GM08714 (cell line): ENCODE data around the gene SP7.
"Not testable (repeated sequence)": the region's sequence is repeated elsewhere in the genome, so short reads cannot be mapped to it uniquely, and the experiment has no call there.

Experiments used
- H3K4me3 ChIP-seq: fragments of 200-500 bp; sonication (Bioruptor generic); 2 replicates; pipeline ENCODE4 v1.5.1; 2014; ENCODE audit warnings: mild to moderate bottlenecking, low read length, inconsistent platforms
- ZNF274 ChIP-seq: IDR thresholded peaks from 2 replicates; pipeline ENCODE4 v1.6.1; 2012; ENCODE audit warnings: mild to moderate bottlenecking, low read depth, low read length

SP7 gene

DNA sequence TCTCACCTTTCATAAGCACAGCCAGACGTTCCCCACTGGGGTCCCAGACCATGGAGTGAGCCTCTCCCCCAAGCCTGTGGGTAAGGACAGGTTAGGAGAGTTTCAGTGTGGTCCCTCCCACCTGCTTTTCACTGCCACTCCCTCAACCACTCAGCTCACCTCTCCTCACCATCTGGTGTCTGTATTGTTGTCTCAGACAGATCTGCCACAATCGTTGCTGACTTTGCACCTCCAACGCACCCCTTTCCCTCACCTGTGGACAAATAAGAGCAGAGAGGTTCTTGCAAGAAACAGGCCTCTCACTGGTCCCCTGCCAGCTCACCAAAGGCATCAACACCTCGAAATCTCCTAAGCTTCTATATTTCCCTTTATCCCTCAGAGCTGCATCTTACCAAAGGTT, 27.9 kb downstream of the SP7 start:
- H3K4me3 ChIP-seq, result no peak overlapping the region
- no peak for TF ChIP-seq ZNF274

DNA sequence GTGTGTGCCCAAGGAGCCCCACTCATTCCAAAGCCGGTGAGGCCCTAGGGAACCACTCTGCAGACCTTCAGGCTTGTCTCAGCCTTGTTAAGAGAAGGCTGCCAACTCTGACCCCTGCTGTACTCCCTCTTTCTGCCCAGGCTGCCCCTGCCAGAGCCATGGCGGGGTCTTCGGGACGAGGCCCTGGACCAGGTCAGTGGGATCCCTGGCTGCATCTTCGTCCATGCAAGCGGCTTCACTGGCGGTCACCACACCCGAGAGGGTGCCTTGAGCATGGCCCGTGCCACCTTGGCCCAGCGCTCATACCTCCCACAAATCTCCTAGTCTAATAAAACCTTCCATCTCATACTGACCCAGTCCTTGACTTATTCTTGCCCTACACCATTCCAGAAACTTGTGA, 29.3 kb downstream of the SP7 start:
- no peak overlapping the region for H3K4me3 ChIP-seq
- TF ChIP-seq ZNF274, result no peak

DNA sequence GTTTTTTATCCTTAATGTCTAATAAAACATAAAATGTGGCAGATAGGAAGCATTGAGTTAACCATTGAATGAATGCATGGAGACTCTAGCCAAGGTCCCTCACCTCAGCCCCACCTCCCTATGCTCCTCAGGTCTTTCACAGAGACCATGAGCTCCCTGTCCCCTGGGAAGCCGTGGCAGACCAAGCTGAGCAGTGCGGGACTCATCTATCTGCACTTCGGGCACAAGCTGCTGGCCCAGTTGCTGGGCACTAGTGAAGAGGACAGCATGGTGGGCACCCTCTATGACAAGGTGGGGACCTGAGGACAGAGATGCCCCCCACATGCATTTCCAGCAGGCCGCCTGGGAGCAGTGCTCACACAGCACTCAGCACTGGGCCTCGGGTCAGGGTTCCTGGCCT, 33.3 kb downstream of the SP7 start:
- no peak overlapping the region for H3K4me3 ChIP-seq
- no peak for TF ChIP-seq ZNF274

DNA sequence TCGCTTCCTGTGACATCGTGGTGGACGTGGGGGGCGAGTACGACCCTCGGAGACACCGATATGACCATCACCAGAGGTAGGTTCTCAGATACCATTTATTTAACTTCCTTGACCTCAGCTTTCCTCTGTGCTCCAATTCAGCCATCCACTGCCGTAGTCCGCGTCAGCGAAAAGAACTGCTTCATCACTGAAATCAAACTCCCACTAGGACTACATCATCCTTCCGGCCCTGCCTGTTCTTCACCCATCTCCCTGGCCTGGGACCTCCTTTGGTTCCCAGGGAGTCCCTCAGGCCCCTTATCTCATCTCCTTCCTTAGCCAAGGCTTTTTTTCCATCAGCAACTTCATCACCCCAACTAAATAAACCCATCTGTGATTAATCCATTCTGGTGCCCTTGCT, 36.0 kb downstream of the SP7 start:
- H3K4me3 ChIP-seq, result peak overlapping the region; percentile 65
- TF ChIP-seq ZNF274, result no peak

DNA sequence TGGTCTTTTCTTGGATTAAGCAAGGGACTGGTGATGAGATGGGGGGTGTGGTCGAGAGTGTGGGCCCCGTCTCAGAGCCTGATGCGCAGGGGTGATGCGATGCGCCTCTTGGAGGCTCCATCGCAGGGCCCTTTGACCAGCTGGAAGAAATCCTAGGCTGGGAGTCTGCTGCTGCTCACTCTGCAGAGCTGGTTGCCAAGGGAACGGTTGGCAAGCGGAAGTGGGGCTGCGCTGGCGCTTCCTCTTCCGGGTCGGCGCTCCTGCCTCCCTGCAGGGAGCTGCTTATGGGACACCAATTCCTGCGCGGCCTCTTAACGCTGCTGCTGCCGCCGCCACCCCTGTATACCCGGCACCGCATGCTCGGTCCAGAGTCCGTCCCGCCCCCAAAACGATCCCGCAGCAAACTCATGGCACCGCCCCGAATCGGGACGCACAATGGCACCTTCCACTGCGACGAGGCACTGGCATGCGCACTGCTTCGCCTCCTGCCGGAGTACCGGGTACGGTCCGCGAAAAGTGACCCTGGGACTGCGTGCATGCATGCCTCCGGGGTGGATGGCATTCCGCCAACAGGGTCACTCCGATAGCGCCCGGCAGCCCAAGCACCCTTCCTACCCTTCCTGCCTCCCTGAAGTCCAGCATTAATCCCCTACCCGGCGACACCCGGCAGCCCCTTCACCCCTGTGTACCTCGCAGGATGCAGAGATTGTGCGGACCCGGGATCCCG, 36.5 kb downstream of the SP7 start, which contains the start of gene MYG1:
Gene MYG1, plus strand, starts transcription at position 242 of the 727 bp plus-strand sequence. Its CDS starts 43 bp downstream, at position 285.
- TF ChIP-seq ZNF274, result no peak

DNA sequence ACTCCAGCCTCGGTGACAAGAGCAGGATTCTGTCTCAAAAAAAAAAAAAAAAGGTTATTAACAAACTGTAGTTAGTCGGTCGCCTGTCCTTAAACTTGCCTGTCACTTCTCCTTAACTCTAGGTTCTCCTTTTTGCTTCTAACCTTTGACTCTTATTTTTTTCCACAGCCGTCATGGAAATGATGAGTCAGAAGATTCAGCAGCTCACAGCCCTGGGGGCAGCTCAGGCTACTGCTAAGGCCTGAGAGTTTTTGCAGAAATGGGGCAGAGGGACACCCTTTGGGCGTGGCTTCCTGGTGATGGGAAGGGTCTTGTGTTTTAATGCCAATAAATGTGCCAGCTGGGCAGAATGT, 37.1 kb downstream of the SP7 start:
- H3K4me3 ChIP-seq, result peak overlapping the region; percentile 65; the same call in 1 of the 2 replicates
- TF ChIP-seq ZNF274, result no peak

More for the DNA sequence above, 36.5 kb downstream of the SP7 start, which contains the start of gene MYG1:
- H3K4me3 ChIP-seq, result peak within 1 kb of the TSS; percentile 65

DNA sequence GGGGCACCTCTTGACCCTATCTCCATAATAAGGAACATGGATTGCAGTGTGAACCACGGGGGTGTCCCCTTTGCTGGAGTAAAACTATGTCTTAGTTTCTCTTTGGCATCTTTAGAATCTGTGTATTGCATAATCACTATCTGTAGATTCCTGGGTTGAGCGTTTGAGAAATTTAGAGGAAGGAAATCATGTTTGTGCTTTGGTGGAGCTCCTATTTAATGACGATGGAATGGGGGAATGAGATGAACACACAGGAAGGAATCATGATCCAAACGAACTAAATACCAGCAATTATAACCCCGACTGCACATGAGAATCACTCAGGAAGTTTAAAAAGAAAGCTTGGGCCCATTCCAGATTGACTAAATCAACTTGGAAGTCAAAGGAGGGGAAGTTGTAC, 38.0 kb downstream of the SP7 start:
- H3K4me3 ChIP-seq, result no peak overlapping the region
- TF ChIP-seq ZNF274, result no peak

DNA sequence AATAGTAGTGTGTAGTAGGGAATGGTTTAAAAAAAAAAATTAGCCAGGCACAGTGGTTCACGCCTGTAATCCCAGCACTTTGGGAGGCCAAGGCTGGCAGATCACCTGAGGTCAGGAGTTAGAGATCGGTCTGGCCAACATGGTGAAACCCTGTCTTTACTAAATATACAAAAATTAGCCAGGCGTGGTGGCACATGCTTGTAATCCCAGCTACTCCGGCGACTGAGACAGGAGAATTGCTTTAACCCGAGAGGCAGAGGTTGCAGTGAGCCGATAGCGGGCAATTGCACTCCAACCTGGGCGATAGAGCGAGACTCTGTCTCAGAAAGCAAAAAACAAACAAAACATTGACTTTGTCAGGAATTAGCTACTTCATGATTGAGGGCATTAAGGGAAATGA, 39.0 kb downstream of the SP7 start:
- not testable (repeated sequence) for H3K4me3 ChIP-seq

DNA sequence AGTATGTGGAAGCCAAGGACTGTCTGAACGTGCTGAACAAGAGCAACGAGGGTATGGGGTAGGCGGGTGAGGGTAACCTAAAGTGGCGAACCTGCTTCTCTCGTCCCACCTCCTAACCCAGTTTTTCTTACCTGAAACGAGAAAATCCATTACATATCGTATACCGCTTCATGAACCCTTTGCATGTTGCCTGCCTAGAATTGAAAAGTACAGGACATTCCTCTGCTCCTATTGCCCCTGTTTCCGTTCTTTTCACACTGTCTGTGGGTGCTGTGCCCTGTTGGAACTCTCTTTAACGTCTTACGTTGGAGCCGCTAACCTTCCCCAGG, 40.3 kb downstream of the SP7 start:
- TF ChIP-seq ZNF274, result no peak
- H3K4me3 ChIP-seq, result peak overlapping the region; percentile 96

DNA sequence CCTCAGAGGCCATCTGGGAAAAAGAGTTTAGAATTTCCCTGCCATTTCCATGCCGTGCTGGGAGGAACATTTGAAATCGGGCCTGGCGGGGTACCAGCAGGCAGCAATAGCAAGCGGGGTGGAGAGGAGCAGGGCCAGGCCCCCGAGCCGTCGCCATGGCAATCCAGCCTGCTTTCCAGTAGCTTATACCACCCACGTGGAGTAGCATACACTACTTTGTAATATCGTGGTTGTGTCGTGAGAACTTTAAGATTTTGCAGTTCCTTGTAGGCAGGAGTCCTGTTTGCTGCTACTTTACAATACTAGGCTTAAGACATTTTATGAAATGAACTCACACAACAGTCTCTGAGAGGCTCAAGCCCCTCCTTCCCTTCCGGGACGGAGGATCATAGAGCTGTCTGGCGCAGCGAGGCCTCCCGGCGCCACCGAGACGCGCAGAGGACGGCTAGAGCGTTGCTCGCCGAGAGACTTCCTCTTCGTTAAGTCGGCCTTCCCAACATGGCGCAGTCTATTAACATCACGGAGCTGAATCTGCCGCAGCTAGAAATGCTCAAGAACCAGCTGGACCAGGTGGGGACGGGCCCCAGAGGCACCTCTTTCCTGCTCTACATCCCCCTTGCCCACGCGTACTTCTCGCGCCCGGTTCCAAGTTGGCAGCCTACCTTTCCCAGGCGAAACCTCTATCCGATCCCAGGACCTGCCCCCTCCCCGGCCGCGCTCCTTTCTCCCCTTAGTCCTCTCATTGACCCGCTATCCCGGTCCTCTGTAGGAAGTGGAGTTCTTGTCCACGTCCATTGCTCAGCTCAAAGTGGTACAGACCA, 40.9 kb downstream of the SP7 start, which contains the start of gene PFDN5:
Gene PFDN5, plus strand, starts transcription at position 473 of the 821 bp plus-strand sequence. Its CDS starts 26 bp downstream, at position 499.
- peak within 1 kb of the TSS; percentile 96 for H3K4me3 ChIP-seq
- no peak for TF ChIP-seq ZNF274

DNA sequence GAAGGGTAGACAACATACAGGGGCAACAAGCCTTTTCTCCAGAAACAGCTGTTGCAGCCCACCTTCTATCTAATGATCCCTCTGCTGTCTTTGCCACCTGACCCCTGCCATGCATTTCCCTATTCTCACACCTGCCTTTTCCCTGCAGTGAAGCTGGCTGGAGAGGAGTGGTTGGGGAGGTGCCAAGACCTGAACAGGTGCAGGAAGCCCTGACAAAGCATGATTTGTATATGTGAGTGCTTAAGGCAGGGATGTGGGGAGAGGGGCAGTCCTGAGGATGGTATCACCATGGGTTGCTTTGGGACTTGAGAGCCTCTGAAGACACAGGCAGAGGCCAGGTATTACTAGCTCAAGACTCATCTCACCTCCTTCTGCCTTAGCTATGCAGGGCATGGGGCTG, 43.7 kb downstream of the SP7 start:
- no peak for TF ChIP-seq ZNF274

DNA sequence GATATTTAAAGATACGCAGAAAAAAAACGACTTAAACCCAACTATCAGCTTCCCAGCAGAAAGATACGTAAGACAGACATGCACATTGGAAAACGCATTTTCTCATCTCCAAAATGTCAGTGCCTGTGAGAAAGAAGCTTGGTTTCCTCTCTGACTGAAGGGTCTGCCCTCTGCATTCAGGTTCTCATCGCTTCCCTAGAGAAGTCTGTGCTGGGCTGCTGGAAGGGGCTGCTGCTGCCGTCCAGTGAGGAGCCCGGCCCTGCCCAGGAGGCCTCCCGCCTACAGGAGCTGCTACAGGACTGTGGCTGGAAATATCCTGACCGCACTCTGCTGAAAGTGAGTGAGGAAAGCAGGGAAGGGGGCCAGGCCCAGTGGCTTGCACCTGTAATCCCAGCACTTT, 45.5 kb downstream of the SP7 start:
- H3K4me3 ChIP-seq, result no peak overlapping the region
- TF ChIP-seq ZNF274, result no peak

More for the DNA sequence above, 43.7 kb downstream of the SP7 start:
- H3K4me3 ChIP-seq, result no peak overlapping the region

DNA sequence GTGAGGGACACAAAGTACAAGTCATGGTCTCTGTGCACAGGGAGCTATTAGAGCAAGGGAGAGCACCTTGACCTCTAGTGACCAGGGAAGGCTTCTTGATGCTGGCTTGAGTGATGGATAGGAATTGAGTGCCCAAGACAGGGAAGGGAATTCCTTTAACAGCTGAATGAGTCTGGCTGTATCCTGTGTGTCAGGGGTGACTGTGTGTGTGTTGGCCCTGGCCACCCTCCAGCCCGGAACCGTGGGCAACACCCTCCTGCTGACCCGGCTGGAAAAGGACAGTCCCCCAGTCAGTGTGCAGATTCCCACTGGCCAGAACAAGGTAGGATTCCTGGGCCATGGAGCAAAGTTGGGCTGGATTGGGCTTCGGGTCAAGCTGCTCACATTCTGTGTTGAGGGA, 46.3 kb downstream of the SP7 start:
- no peak for TF ChIP-seq ZNF274

DNA sequence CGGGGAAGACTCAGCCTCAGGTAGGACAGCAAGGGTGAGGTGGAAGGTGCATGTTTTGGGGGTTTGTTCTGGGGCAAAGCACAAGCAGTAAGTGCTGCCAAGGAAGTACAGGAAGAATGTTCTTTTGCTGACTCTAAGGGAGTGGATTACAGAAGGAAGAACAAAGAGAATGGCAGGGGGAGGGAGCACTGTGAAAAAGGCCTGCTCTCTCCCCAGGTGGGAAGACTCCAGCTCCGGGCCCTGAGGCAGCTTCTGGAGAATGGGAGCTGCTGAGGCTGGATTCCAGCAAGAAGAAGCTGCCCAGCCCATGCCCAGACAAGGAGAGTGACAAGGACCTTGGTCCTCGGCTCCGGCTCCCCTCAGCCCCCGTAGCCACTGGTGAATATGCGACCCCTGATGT, 47.8 kb downstream of the SP7 start:
- no peak overlapping the region for H3K4me3 ChIP-seq
- TF ChIP-seq ZNF274, result no peak

More for the DNA sequence above, 46.3 kb downstream of the SP7 start:
- no peak overlapping the region for H3K4me3 ChIP-seq

DNA sequence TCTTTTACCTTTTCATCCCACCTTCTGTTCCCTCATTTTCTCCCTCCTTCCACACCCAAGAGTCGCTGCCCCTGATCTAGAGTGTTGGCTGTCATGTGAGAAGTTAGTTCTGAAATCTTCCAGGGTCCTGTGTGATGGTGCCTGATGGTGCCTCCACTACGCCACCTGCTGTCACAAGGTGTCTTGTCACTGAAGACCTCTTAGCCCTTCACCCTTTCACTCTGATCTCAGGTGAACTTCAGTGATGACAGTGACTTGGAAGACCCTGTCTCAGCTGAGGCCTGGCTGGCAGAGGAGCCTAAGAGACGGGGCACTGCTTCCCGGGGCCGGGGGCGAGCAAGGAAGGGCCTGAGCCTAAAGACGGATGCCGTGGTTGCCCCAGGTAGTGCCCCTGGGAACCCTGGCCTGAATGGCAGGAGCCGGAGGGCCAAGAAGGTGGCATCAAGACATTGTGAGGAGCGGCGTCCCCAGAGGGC, 48.4 kb downstream of the SP7 start:
- TF ChIP-seq ZNF274, result no peak
- no peak overlapping the region for H3K4me3 ChIP-seq

DNA sequence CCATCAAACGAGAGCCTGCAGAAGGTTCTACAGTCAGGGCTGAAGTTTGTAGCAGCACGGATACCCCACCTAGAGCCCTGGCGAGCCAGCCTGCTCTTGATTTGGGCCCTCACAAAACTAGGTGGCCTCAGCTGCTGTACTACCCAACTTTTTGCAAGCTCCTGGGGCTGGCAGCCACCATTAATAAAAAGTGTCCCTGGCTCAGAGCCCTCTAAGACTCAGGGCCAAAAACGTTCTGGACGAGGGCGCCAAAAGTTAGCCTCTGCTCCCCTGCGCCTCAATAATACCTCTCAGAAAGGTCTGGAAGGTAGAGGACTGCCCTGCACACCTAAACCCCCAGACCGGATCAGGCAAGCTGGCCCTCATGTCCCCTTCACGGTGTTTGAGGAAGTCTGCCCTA, 49.7 kb downstream of the SP7 start:
- no peak for TF ChIP-seq ZNF274
- no peak overlapping the region for H3K4me3 ChIP-seq
